HG02571 (cell line): ENCODE results near the gene CDCA7.
"Not testable (repeated sequence)": the region's sequence is repeated elsewhere in the genome, so short reads cannot be mapped to it uniquely, and the experiment has no call there.

Experiments used
- ATAC-seq: cut with Tn5 transposase; IDR thresholded peaks from one replicate; pipeline ENCODE4 v1.9.1; 2021; ENCODE audit warnings: mild to moderate bottlenecking, moderate library complexity; ENCODE audit not compliant: unreplicated experiment

The CDCA7 gene

GRCh38 chr2:173401716-173402326 lies 47.1 kb downstream of the CDCA7 start:
- ATAC-seq: no peak

- ATAC-seq: no peak
Observed at GRCh38 chr2:173402405-173402974, 47.8 kb downstream of the CDCA7 start.

GRCh38 chr2:173404841-173405750 lies 50.4 kb downstream of the CDCA7 start:
- no peak for ATAC-seq

GRCh38 chr2:173407176-173407575 lies 52.5 kb downstream of the CDCA7 start:
- ATAC-seq: no peak

- no peak for ATAC-seq
Observed at GRCh38 chr2:173407646-173408045, 53.0 kb downstream of the CDCA7 start.

- ATAC-seq: no peak
Observed at GRCh38 chr2:173410579-173410978, 55.9 kb downstream of the CDCA7 start.

GRCh38 chr2:173412628-173413027 lies 58.0 kb downstream of the CDCA7 start:
- ATAC-seq: no peak

GRCh38 chr2:173414823-173415322 lies 60.2 kb downstream of the CDCA7 start:
- no peak for ATAC-seq

- no peak for ATAC-seq
Observed at GRCh38 chr2:173415431-173416381, 61.0 kb downstream of the CDCA7 start.

- ATAC-seq: not testable (repeated sequence)
Observed at GRCh38 chr2:173416415-173417152, 61.9 kb downstream of the CDCA7 start.

GRCh38 chr2:173417341-173417740 lies 62.7 kb downstream of the CDCA7 start:
- ATAC-seq: no peak

- no peak for ATAC-seq
Observed at GRCh38 chr2:173417802-173418201, 63.1 kb downstream of the CDCA7 start.
